ENCODE measurements around the gene SPDYE3.
A peak's percentile ranks its signal among the peaks of the same experiment; 100 is the strongest.
"Not testable (repeated sequence)": the region's sequence is repeated elsewhere in the genome, so short reads cannot be mapped to it uniquely, and the experiment has no call there.

The SPDYE3 gene

DNA sequence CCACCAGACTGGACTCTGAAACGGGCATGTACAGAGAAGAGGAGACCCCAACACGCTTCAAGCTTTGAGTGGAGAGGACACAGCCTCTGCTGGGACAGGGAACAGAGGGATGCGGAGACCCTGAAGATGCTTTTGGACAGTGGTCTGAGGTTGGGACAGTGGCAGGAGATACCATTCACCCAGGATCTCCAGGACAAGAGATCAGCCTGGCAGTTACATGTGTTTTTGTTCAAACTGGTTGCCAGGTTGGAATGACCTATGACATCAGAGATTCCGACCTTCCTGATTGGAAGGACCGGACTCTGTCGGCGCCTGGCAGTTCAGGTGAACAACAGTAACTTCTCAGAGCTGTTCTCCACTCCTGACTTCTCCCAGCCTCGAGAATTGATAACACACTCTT, at the start of gene SPDYE3:
Gene SPDYE3, plus strand, starts transcription at position 301 of the 400 bp plus-strand sequence. CDS start 184 bp downstream, outside the sequence.
- DNase-seq, result not testable (repeated sequence)

DNA sequence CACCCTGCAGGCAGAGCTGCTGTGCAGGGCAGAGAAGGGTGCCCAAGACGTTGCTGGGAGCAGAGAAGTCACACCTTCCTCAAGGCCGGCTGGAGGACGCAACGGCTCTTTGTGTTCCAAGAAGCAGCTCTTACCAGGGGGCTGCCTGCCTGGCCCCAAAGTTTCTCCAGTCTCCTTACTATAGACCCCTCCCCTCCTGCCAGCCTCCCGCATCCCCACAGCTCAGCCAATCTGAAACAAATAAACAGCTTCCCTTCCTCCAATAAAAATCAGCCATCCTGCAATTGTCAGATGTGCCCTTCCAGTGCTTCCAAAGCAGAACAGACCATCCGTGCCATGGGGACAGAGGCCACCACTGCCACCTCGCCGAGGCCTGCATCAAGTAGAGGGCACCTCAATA, 47.5 kb upstream of the SPDYE3 start:
- DNase-seq, result not testable (repeated sequence)

DNA sequence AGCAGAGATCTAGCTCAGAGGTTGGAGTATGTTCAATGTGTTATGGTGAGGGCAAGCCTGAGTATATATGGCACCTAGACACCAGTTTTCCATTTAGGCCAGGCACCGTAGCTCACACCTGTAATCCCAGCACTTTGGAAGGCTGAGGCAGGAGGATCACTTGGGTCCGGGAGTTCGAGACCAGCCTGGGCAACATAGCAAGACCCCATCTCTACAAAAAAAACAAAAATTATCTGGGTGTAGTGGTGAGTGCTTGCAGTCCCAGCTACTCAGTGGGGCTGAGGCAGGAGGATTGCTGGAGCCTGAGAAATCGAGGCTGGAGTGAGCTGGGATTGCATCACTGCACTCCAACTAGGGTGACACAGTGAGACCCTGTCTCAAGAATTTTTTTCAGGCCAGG, 44.6 kb upstream of the SPDYE3 start:
- not testable (repeated sequence) for DNase-seq

DNA sequence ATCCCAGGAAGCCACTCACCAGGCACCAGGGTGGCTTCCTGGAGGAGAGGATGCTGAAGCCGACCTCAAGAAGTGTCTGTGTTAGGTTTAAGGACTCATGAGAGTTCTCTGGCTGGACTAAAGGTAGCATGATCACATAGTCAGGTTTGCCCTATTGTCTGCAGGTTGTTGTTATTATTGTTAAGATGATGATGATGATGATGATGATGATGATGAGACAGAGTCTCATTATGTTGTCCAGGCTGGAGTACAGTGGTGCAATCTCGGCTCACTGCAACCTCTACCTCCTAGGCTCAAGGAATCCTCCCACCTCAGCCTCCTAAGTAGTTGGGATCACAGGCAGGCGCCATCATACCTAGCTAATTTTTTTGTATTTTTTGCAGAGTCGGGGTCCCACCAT, 43.3 kb upstream of the SPDYE3 start:
- not testable (repeated sequence) for DNase-seq

GRCh38 chr7:100264669-100265165, 42.8 kb upstream of the SPDYE3 start:
- peak; percentile 6 for DNase-seq

GRCh38 chr7:100265851-100266250, 41.7 kb upstream of the SPDYE3 start:
- not testable (repeated sequence) for DNase-seq

DNA sequence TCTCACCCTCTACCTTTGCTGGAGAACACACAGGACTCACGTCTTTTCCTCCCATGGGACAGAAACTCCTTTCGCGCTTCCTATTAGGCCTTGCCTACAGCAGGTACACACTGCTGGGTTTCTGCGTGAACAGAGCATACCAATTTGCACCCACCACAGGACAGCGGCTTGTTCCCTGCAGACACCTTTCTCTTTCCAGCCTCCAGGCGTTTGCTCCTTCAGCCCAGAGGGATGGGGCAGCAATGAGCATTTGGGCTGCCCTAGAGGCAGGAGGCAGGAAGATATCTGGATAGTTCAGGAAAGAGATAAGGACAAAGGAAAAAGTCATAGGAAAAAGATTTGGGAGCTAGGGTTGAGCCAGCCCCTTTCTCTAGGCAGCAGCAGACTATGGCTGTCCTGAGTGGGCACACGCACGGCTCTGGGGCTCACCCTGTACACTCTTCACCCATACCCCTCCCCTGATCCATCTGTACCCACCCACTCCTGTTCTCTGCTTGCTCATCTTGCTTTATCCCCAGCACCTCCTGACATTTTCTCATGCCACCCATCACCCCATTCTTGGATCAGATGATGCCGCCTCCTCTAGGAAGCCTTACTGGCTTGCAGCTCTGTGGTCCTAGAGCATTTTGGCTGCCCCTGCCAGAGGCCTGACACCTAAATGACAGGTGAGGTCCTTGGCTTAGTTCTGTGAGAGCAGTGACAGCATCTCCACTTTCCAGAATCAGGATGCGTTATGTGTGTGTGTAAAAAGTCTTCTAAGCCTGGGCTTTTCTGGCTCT, 40.7 kb upstream of the SPDYE3 start:
- no peak for DNase-seq

- DNase-seq, result no peak
These were observed 39.9 kb upstream of the SPDYE3 start for GRCh38 chr7:100267648-100268047.

GRCh38 chr7:100268882-100269281, 38.6 kb upstream of the SPDYE3 start:
- not testable (repeated sequence) for DNase-seq

DNA sequence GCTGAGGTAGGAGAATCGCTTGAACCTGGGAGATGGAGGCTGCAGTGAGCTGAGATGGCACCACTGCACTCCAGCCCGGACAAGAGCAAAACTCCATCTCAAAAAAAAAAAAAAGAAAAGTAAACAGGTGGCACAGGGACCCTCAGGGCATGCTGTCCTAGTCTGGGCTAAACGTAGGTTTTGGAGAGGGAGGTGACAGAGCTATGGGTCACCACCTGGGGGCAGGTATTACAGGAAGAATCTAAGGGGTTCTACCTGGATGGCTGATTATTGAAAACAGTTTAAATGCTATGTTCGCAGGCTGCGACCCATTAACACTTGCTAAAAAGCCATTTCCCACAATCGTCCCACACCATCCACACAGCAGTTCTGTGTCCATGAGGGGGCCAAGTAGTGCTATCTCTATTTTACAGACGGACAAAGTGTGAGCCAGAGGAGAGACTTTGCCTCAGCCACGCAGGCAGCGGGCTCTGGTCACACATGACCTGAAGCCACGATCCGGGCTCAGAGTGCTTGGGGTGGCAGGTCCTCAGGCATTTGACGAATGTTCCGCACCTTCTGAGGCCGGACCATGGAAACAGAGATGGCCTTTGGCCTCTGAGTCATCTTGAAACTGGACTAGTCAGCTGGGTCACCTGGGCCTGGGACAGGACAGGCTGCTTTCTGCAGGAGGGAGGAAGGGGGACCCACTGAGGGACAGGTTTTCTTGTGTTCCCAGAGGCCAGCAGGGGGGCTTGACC, 38.0 kb upstream of the SPDYE3 start:
- DNase-seq, result not testable (repeated sequence)

GRCh38 chr7:100270046-100270918, 37.2 kb upstream of the SPDYE3 start:
- not testable (repeated sequence) for DNase-seq

GRCh38 chr7:100270941-100271593, 36.4 kb upstream of the SPDYE3 start:
- DNase-seq, result peak; percentile 13

- peak; percentile 92 for DNase-seq
These were observed 35.6 kb upstream of the SPDYE3 start for GRCh38 chr7:100271716-100272537.

DNA sequence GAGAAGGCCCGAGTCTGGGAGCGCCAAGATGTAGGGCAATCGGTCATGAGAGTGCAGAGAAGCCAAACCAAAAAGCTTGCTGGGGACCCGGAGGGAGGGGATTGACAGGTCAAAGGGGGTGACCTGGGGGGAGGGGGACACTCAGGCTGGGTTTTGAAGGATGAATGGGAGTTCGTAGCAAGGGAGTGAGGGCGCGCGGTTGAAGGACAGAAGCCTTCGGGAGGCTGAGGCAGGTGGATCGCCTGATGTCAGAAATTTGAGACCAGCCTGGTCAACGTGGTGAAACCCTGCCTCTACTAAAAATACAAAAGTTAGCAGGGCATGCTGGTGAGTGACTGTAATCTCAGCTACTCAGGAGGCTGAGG, 35.0 kb upstream of the SPDYE3 start:
- DNase-seq, result not testable (repeated sequence)

- no peak for DNase-seq
These were observed 32.4 kb upstream of the SPDYE3 start for GRCh38 chr7:100275120-100275519.

DNA sequence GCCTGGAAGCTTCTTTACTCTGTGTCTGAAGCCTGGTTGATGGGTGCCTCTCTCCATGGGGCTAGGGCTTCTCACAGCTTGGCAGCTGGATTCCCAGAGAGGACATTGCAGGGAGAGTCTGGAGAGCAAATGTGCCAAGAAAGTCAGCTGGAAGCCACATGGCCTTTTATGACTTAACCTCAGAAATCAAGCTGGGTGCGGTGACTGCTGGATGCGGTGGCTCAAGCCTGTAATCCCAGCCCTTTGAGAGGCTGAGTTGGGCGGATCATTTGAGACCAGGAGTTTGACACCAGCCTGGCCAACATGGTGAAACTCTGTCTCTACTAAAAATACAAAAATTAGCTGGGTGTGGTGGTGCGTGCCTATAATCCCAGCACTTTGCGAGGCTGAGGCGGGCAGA, 31.4 kb upstream of the SPDYE3 start:
- DNase-seq, result not testable (repeated sequence)

DNA sequence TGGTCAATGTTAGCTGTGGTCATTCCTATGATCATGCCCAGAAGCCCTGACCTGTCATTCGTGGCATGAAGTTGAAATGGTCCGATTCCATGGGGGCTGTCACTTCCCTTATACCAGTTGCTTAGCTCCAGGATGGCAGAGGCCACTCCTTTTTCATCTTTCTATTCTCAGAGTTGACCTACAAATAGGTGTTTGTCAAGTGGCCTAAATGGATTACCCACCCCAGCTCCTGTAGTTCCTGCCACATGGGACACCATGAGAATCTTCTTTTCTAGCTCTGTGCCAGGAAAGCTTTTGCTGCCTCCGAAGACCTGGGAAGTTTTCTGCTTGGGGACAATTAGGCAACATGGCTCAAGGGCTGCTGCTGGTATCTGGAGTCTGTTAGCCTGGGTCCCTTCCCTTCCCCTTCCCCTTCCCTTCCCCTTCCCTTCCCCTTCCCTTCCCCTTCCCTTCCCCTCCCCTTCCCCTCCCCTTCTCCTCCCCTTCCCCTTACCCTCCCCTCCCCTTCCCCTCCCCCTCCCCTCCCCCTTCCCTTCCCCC, 25.4 kb upstream of the SPDYE3 start:
- not testable (repeated sequence) for DNase-seq

DNA sequence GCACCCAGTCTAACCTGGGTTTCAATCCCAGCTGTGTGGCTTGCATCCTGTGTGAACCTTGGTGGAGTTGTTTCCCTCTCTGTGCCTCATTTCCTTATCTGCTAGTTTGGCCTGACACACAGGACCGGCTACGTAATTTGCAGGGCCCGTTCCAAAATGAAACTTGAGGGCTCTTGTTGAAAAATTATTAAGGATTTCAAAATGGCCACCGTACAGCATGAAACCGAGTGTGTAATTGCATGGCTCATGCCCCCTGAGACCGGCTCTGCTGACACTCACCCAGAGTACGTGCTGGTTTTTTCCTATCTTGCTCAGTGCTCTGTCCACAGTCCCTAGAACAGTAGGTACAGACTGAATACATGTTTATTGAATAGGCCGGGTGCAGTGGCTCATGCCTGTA, 24.4 kb upstream of the SPDYE3 start:
- not testable (repeated sequence) for DNase-seq

DNA sequence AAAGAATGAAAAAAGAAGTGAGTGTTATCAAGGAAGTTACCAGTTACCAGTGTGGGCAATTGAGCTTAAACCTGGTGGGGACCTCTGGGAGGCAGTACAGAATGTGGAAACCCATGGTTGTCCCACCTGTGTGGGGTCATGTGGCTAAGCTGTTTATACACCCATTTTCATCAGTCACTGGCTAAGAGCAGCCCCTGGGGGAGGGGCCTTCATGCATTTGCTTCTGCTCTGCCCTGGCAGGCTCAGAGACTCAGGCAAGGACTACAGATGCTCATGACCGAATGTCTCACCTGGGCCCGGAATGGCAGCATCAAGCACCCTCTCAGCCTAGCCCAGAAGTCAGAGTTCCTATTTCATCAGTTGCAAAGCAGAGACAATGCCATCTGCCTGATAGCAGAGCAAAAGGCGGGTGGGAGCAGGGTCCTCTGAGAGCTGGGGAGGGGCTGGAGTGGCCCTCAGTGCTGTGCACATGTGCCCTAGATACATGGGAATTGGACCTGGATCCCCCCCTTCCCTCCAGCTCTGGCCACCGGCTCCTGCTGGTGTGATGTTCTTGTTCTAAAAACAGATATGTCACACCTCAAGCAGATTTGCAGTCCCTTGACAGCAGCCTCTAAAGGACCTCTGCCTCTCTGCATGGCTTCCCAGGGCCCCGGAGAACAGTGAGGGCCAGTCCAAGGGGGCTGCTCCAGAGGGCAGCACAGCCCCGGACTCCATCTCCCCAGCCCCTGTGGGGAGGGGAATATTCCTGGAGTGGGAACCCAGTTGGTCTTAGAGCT, 20.1 kb upstream of the SPDYE3 start:
- not testable (repeated sequence) for DNase-seq

GRCh38 chr7:100288258-100288657, 19.2 kb upstream of the SPDYE3 start:
- DNase-seq, result not testable (repeated sequence)
